Activated T-helper 9 cell treated with anti-CD3 and anti-CD28 coated beads, Interleukin-2, amount 50 U/mL, for 16 hours (primary cell): Measurements from ENCODE around the gene B3GALNT1.

ENCODE experiments used
- DNase-seq: peaks from one replicate; pipeline ENCODE4 v3.0.0-alpha.2; 2020; ENCODE audit warnings: low read depth

Gene B3GALNT1, protein sequence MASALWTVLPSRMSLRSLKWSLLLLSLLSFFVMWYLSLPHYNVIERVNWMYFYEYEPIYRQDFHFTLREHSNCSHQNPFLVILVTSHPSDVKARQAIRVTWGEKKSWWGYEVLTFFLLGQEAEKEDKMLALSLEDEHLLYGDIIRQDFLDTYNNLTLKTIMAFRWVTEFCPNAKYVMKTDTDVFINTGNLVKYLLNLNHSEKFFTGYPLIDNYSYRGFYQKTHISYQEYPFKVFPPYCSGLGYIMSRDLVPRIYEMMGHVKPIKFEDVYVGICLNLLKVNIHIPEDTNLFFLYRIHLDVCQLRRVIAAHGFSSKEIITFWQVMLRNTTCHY

GRCh38 chr3:161104561-161105551, at the start of gene B3GALNT1:
TSS of gene B3GALNT1 (minus strand) at chr3:161105349. CDS start at chr3:161086754, 18,595 bp downstream.
- DNase-seq = no peak

DNA sequence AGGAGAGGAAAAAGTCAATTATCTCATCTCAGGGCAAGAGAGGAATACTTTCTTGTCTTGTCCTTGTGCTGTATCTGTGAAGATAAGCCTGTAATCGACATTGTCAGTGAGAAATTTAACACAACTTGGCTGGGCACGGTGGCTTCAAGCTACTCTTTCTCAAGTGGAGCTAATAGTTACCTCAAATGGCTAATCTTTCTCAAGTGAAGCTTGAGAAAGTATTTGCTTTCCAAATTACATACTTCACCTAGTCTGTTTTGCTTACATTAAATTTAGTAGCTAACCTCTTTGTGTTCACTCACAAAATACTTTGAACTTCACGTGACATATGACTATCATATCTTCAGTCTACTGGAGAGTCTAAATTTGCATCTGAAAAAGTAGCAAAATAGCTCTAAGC, 48.3 kb upstream of the B3GALNT1 start:
- DNase-seq = no peak

GRCh38 chr3:161150001-161150525, 44.9 kb upstream of the B3GALNT1 start:
- no peak for DNase-seq

DNA sequence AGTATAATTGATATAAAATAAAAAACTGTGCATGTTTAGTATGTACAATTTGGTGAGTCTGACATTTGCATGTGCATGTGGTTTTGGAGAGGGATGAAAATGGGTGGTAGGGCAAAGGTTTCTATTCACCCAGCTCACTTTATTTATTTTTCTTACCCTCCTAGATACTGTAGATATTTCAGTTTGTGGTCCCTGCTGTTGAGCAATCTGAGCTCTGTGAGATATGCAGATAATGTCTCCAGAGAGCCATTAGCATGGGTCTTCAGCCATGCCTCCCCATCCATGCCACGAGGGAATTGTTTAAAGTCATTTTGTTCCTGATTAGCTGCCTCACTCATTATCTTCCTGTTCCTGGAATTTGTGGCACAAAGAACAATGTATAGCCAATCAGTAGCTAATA, 44.4 kb upstream of the B3GALNT1 start:
- no peak for DNase-seq

GRCh38 chr3:161148832-161149475, 43.8 kb upstream of the B3GALNT1 start:
- no peak for DNase-seq

GRCh38 chr3:161142486-161142885, 37.3 kb upstream of the B3GALNT1 start:
- DNase-seq = no peak

DNA sequence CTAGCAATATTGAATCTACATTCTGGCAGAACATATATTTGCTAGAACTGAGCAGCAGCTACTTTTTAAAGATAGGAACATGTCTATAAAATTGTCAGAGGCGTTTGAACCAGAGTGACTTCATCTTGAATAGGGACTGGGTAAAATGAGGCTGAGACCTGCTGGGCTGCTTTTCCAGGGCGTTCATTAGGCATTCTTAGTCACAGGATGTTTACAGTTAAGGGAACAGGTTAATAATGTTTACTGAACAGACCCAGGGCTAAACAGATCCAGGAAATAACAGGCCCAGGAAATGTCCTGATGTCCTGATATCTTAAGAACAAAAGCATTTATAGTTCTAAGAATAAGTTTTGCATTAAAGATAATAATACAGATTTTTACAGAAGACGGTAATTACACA, 34.5 kb upstream of the B3GALNT1 start:
- DNase-seq = no peak

- no peak for DNase-seq
Observed at GRCh38 chr3:161137260-161137659, 32.1 kb upstream of the B3GALNT1 start.

DNA sequence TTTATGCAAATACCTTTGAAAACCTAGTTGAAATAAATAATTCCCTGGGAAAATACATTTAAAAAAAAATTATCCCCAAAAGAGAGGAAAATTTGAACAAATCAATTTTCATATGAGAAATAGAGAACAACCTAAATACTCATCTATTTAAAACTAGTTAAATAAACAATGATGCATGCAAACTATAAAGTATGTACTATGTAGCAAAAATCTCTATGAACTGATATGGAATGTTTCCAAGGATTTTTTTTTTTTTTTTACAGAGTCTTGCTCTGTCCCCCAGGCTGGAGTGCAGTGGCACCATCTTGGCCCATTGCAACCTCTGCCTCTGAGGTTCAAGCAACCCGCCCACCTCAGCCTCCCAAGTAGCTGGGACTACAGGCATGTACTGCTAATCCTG, 27.2 kb upstream of the B3GALNT1 start:
- DNase-seq = no peak

DNA sequence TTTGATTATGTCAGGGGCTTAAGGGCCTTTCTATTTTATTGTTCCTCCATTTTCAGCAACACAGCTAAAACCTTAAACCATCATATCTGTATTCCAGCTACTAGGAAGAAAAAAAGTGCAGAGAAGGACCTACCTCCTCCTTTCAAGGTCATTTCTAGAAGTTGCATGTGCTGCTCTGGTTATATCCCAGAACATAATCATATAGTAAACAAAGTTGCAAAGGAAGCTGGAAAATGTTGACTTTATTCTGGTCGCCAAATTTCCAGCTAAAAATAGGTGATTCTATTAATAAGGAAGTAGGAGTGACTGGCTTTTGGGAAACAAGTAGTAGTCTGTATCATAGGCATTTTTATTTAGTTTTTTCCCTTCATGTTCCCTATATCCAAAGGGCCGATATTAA, 21.3 kb upstream of the B3GALNT1 start:
- no peak for DNase-seq

GRCh38 chr3:161117646-161118045, 12.5 kb upstream of the B3GALNT1 start:
- DNase-seq = no peak

DNA sequence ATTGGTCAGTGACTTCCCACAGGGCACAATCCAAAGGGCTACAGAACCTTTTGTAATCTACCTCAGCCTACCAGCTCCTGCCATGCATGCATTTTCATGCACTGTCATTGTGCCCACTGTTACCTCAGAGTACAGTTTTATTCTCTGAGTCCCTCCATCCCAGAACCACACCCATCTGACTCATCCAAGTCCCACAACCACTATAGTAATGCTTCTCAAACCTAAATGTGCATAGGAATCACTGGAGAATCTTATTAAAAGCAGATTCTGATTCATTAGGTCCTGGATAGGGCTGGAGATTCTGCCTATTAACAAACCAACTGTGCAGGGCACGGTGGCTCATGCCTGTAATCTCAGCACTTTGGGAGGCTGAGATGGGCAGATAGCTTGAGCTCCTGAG, 3.7 kb upstream of the B3GALNT1 start:
- no peak for DNase-seq

- DNase-seq = no peak
Observed at GRCh38 chr3:161107311-161107710, 2.2 kb upstream of the B3GALNT1 start.

GRCh38 chr3:161103776-161104385, 1.3 kb downstream of the B3GALNT1 start:
- DNase-seq = no peak

DNA sequence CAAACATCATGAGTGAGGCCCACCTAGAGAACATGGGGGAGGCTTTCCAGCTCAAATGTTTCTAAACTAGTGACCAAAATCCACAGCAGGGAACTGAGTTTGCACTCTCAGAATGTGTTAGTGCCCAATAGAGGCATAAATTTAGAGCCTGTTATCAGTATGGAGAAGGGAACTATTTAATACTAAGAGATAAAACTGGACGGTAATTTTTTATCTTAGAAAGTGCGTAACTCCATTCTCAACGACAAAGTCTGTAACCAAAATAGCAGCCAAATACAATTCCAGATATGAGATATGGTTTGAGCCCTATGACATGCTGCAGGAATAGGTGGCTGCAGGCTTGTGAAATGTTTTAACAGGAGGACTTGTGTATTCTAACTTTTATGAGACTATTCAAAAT, 3.5 kb downstream of the B3GALNT1 start:
- DNase-seq = no peak

DNA sequence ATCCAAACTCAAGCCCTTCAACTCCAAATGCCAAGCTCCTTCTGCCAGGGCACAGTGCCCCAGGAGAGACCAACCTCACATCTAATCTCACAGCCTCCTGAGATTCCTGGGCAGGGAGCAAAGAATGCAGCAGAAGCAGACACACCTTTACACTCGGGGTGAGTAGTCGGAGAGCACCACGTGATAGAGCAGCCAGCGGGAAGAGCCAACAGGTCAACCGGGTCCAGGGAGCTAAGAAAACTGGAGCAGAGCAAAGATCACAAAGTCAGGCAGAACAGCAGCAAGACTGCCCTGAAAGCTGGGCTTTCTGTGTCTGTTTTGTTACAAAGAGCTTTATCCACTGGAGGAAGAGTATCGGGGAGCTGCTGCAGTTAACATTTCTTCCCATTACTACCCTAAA, 4.2 kb downstream of the B3GALNT1 start:
- DNase-seq = no peak

- DNase-seq = no peak
Observed at GRCh38 chr3:161096771-161097367, 8.3 kb downstream of the B3GALNT1 start.

GRCh38 chr3:161093895-161094294, 11.3 kb downstream of the B3GALNT1 start:
- no peak for DNase-seq

DNA sequence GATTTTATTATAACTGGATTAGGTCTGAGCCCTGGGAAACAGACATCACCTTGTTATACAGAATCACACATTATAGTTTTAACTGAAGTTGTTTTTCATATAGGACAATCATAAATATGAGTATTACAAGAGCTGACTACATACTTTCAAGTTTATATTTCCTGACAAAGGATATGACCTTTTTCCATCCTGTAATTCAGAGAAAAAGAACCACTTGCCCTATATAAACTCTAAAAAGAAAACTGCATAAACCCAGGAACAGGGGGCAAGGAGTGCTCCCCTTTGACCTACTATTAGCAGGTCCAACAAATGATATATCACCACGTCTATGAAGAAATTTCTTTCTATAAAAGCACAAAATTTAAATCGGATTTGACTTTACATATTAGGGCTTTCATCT, 20.9 kb downstream of the B3GALNT1 start:
- DNase-seq = no peak

DNA sequence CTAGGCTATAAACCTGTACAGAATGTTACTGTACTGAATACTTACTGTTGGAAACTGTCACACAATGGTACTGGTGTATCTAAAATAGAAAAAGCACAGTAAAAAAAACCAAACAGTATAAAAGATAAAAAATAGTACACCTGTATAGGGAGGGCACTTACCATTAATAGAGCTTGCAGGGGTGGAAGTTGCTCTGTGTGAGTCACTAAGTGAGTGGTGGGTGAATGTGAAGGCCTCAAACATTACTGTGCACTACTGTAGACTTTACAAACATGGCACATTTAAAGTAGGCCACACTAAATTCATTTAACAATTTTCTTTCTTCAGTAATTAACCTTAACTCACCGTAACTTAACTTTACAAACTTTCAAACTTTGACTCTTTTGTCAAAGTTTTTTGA, 22.0 kb downstream of the B3GALNT1 start:
- DNase-seq = no peak

DNA sequence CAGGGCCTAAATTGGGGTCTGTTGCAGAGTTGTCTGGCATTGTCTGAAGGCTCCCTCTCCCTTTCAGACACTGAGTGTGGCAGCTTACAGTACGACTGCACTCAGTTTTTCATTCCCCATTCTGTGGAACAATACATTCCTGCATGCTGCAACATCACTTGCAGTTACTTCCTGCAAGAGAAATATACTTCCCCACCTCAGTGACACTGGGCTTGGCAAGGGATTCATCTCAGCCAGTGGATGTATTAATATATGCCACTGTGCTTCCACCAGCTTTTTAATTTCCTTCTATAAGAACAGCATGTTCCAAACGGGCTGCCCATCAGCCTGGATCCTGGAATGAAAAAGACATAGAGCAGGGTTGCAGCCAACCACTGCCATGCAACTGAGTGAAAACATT, 23.1 kb downstream of the B3GALNT1 start:
- no peak for DNase-seq

DNA sequence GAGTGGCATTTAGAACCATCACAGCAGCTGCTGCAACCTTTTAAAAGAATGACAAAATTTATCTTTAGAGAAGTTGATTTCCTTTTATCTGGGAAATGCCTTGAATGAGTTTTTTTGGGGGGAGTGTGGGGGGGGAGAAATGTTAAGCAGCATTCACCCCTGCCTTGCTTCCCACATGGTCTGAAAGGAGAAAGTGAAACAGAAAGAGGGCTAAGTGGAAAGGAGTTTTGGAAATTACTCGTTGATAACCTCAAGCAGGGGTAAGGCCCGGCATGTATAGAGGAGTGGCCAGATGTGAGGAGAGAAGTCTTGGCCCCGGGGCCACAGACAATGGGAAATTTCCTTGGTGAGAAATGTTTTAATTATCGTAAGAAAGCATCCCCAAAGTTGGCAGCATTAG, 23.5 kb downstream of the B3GALNT1 start:
- no peak for DNase-seq
